Measurements from ENCODE around the gene MORN1.
"Not testable (repeated sequence)": the region's sequence is repeated elsewhere in the genome, so short reads cannot be mapped to it uniquely, and the experiment has no call there.

DNA sequence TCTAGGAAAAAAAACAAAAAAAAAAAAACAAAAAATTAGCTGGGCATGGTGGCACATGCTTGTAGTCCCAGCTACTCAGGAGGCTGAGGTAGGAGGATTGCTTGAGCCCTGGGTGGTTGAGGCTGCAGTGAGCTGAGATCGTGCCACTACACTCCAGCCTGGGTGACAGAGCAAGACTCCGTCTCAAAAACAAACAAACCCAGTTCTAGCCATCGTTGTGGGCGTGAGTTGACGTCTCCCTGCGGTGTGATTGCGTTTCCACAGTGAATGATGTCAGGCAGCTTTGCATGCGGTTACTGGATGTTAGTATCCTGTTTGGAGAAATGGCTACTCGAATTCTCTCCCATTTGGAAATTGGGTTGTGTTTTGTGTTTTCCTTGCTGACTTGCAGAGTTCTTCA, 95.1 kb downstream of the MORN1 start:
- TF ChIP-seq CTCF (IDR thresholded peaks at IDR 0.05 in 8 of 11, conservative IDR thresholded peaks at IDR 0.05 in 3 of 11); POLR2A (IDR thresholded peaks at IDR 0.05): not testable (repeated sequence)
